ENCODE results near the gene G2E3. TPM values are rescaled to one million over a fixed set of nuclear protein-coding genes. Genes with fewer than 3 reads are reported as not detected.
"Not testable (repeated sequence)": the region's sequence is repeated elsewhere in the genome, so short reads cannot be mapped to it uniquely, and the experiment has no call there.

The G2E3 gene
- total and polyA plus RNA-seq, 8 donors = 1.9 to 9.5 (median 6.6) TPM

DNA sequence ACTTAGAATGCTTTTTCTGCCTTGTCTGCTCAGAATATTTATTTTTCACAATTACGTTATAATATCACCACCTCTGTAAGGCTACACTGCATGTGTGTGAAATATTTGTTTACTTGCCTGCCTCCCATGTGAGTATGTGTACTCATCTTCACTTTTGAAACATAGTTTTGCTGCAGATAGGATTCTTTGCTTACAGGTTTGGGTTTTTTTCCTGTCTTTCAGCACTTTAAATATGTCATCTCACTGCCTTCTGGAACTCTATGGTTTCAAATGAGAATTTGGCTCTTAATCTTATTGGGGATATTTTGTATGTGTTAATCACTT, 10.9 kb downstream of the G2E3 start:
- no peak overlapping the region for H3K27ac ChIP-seq
- H3K4me3 ChIP-seq = no peak overlapping the region
- ATAC-seq = no peak
- no peak for FAIRE-seq
- WGBS, 2 donors = 35 to 38% methylated on average over 1 of the region's 1 CpG
- intact Hi-C loops (cut with DNase I) = no loop called here
- DNase-seq = no peak
- TF ChIP-seq, protein P1, sequence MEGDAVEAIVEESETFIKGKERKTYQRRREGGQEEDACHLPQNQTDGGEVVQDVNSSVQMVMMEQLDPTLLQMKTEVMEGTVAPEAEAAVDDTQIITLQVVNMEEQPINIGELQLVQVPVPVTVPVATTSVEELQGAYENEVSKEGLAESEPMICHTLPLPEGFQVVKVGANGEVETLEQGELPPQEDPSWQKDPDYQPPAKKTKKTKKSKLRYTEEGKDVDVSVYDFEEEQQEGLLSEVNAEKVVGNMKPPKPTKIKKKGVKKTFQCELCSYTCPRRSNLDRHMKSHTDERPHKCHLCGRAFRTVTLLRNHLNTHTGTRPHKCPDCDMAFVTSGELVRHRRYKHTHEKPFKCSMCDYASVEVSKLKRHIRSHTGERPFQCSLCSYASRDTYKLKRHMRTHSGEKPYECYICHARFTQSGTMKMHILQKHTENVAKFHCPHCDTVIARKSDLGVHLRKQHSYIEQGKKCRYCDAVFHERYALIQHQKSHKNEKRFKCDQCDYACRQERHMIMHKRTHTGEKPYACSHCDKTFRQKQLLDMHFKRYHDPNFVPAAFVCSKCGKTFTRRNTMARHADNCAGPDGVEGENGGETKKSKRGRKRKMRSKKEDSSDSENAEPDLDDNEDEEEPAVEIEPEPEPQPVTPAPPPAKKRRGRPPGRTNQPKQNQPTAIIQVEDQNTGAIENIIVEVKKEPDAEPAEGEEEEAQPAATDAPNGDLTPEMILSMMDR (IDR thresholded peaks at IDR 0.05) = no peak
- H3K36me3 ChIP-seq = no peaks in the 10 kb centered on the region
- H3K27me3 ChIP-seq = no peaks in the 10 kb centered on the region
- H3K4me1 ChIP-seq = peaks cover 0 to 18% (median 11%) of the 10 kb centered on the region in 3 donors
- H3K9me3 ChIP-seq = no peaks in the 10 kb centered on the region

DNA sequence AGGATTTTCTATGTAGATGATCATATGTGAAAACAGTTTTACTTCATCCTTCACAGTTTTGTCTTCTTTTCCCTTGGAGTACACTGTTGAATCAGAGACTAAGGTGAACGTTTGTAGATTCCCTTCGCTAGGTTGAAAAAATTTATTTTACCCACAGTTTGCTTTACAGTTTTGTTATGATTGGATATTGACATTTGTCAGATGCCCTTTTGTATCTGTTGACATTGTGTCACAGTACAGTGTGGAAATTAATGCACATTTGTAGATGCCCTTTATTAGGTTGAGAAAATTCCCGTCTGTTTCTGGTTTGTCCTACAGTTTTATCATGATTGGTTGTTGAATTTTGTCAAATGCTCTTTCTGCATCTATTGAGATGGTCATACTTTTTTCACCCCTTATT, 13.3 kb downstream of the G2E3 start:
- 37 to 42% methylated on average over 3 of the region's 3 CpGs for WGBS, 2 donors
- no peak overlapping the region for H3K27ac ChIP-seq
- no peak for ATAC-seq

DNA sequence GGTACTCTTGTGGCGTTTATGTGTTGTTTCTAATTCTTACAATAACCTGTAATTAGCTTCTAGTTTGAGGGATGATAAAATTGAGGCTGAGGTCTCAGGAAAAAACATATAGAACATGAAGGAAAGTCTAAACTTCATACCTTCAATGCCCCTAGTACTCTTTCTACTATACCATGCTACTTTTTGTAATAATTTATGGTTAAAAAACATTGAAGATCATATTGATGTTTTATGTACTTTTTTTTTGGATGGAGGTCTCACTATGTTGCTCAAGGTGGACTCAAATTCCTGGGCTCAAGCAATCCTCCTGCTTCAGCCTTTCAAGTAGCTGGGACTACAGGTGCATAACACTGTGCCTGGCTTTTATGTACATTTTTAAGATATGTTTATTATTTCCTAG, 13.8 kb downstream of the G2E3 start:
- no peaks in the 10 kb centered on the region for H3K9me3 ChIP-seq
- no peaks in the 10 kb centered on the region for H3K27me3 ChIP-seq
- no peaks in the 10 kb centered on the region for H3K36me3 ChIP-seq
- intact Hi-C loops (cut with DNase I) = no loop called here
- no peak for FAIRE-seq
- no peak for DNase-seq
- 47 to 69% methylated on average over 1 of the region's 1 CpG for WGBS, 2 donors
- no peak overlapping the region for H3K27ac ChIP-seq
- H3K4me3 ChIP-seq = no peak overlapping the region
- TF ChIP-seq, protein P1 (IDR thresholded peaks at IDR 0.05) = no peak
- peaks cover 0 to 18% (median 11%) of the 10 kb centered on the region in 3 donors for H3K4me1 ChIP-seq
- ATAC-seq = no peak

More for the DNA sequence above, 13.3 kb downstream of the G2E3 start:
- no peak overlapping the region for H3K4me3 ChIP-seq
- TF ChIP-seq, protein P1 (IDR thresholded peaks at IDR 0.05) = no peak
- no peaks in the 10 kb centered on the region for H3K9me3 ChIP-seq
- H3K36me3 ChIP-seq = no peaks in the 10 kb centered on the region
- no peak for FAIRE-seq
- DNase-seq = no peak
- intact Hi-C loops (cut with DNase I) = no loop called here
- peaks cover 0 to 18% (median 11%) of the 10 kb centered on the region in 3 donors for H3K4me1 ChIP-seq
- H3K27me3 ChIP-seq = no peaks in the 10 kb centered on the region

DNA sequence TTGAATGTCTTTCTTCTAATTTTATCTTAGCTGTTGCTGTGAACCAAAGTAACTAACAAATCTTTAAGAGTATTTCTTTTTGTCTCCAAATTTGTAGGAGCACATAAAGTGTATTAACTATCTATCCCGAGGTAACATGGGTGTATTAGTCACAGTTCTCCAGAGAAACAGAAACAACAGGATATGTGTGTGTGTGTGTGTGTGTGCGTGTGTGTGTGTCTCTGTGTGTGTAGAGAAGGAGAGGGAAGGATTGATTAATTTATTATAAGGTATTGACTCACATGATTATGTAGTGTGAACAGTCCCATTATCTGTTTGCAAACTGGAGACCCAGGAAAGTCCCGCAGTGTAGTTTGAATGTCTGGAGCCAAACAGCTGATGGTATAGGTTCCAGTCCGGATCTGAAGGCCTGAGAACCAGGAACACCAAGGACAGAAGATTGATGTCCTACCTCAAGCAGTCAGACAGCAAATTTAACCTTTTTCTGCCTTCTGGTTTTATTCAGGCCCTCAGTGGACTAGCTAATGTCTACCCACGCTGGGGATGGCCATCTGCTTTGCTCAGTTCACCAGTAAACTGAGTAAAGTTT, 14.4 kb downstream of the G2E3 start:
- FAIRE-seq (no peak), DNase-seq (peak in 1 of 6 donors; percentile 17), ATAC-seq (peak; percentile 48 to 77 (median 70))
- H3K4me3 ChIP-seq = no peak overlapping the region
- TF ChIP-seq, protein P1 (IDR thresholded peaks at IDR 0.05) = no peak
- no peaks in the 10 kb centered on the region for H3K36me3 ChIP-seq
- no peak overlapping the region for H3K27ac ChIP-seq
- H3K4me1 ChIP-seq = peaks cover 0 to 18% (median 11%) of the 10 kb centered on the region in 3 donors
- WGBS, 2 donors = 23 to 26% methylated on average over 5 of the region's 5 CpGs
- no peaks in the 10 kb centered on the region for H3K9me3 ChIP-seq
- H3K27me3 ChIP-seq = no peaks in the 10 kb centered on the region
- intact Hi-C loops (cut with DNase I) = no loop called here

DNA sequence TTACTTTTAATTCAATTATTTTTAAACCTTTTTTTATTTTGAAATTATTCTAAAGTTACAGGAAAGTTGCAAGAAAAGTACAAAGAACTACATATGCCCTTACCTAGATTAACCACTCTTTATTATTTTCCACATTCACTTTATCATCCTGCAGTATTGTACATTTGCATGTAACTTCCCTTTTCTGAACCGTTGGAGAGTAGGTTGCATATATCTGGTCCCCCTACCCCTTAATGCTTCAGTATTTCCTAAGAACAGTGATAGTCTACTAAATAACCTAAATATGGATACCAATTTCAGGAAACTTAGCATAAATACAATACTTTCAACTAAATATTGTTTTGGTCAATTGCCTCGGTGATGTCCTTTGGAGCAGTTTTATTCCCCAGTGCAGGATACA, 15.0 kb downstream of the G2E3 start:
- 88 to 89% methylated on average over 2 of the region's 2 CpGs for WGBS, 2 donors
- ATAC-seq (no peak), FAIRE-seq (no peak)

DNA sequence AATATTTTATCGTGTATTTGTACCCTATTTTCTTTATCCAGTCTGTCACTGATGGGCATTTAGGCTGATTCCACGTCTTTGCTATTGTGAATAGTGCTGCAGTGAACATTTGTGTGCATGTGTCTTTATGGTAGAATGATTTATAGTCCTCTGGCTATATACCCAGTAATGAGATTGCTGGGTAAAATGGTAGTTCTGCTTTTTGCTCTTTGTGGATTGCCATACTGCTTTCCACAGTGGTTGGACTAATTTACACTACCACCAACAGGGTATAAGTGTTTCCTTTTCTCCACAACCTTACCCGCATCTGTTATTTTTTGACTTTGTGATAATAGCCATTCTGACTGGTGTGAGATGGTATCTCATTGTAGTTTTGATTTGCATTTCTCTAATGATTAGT, 15.8 kb downstream of the G2E3 start:
- H3K36me3 ChIP-seq; H3K27ac ChIP-seq; H3K9me3 ChIP-seq; ATAC-seq; H3K4me3 ChIP-seq; H3K27me3 ChIP-seq; intact Hi-C loops (cut with DNase I); FAIRE-seq; DNase-seq: not testable (repeated sequence)
- WGBS, 2 donors = 91 to 95% methylated on average over 3 of the region's 3 CpGs
- peaks cover 0 to 18% (median 11%) of the 10 kb centered on the region in 3 donors for H3K4me1 ChIP-seq

More for the DNA sequence above, 15.0 kb downstream of the G2E3 start:
- Histone ChIP-seq H3K27me3 (no peaks in the 10 kb centered on the region), H3K4me1 (peaks cover 0 to 18% (median 11%) of the 10 kb centered on the region in 3 donors), H3K9me3 (no peaks in the 10 kb centered on the region), H3K36me3 (no peaks in the 10 kb centered on the region), H3K4me3 (no peak overlapping the region), H3K27ac (no peak overlapping the region)
- TF ChIP-seq, protein P1 (IDR thresholded peaks at IDR 0.05) = no peak
- DNase-seq = no peak
- intact Hi-C loops (cut with DNase I) = no loop called here

DNA sequence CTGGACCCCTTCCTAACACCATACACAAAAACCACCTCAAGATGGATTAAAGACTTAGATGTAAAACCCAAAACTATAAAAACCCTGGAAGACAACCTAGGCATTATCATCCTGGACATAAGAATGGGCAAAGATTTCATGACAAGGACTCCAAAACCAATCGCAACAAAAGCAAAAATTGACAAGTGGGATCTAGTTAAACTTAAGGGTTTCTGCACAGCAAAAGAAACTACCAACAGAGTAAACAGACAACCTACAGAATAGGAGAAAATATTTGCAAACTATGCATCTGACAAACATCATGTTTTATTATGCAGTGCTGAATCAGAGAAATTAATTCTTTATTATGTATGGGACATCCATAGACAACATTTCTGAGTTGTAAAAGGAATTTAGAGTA, 17.4 kb downstream of the G2E3 start:
- H3K36me3 ChIP-seq; DNase-seq; H3K4me3 ChIP-seq; ATAC-seq; H3K27me3 ChIP-seq; intact Hi-C loops (cut with DNase I); H3K27ac ChIP-seq; FAIRE-seq; H3K9me3 ChIP-seq: not testable (repeated sequence)
- H3K4me1 ChIP-seq = peaks cover 0 to 18% (median 11%) of the 10 kb centered on the region in 3 donors
- 98 to 100% methylated on average over 1 of the region's 1 CpG for whole genome bisulfite sequencing, 2 donors
